Adipose tissue (tissue), 3 donors: ENCODE measurements around the gene DAPK1. TPM values are rescaled to one million over a fixed set of nuclear protein-coding genes. Genes with fewer than 3 reads are reported as not detected.

ENCODE experiments used
- H3K27ac ChIP-seq: one replicate; pipeline ENCODE4 v1.5.1; 2013; ENCODE audit warnings: low read depth, low read length
- WGBS, 3 donors: extraction: QIAGEN DNeasy Blood & Tissue Kit; methylation state at CpG; one replicate each; pipeline ENCODE4 v1.1.7; 2013; 5-methylcytosine and 5-hydroxymethylcytosine counted together
- polyA plus RNA-seq, 3 donors: library from polyadenylated mRNA; stranded (reverse); fragments of 200-250 nt; gene quantifications; one replicate each; pipeline ENCODE4 v1.2.3, GENCODE V29; 2013
- donor health status: healthy with polysubstance abuse.
- donor health status: Bipolar disorder and iron deficiency.
- donor health status: healthy.

DAPK1 gene
- polyA plus RNA-seq, 3 donors, result 7.4 to 39.8 (median 12.8) TPM

- 85 to 96% (median 94%) methylated on average over 3 of the region's 3 CpGs for WGBS, 3 donors
Observed at GRCh38 chr9:87513880-87514535, 16.3 kb downstream of the DAPK1 start.

GRCh38 chr9:87515006-87515405 lies 17.3 kb downstream of the DAPK1 start:
- no peak overlapping the region for H3K27ac ChIP-seq
- WGBS, 3 donors, result 49 to 64% (median 52%) methylated on average over 2 of the region's 2 CpGs

More at GRCh38 chr9:87513880-87514535, 16.3 kb downstream of the DAPK1 start:
- H3K27ac ChIP-seq, result no peak overlapping the region

DNA sequence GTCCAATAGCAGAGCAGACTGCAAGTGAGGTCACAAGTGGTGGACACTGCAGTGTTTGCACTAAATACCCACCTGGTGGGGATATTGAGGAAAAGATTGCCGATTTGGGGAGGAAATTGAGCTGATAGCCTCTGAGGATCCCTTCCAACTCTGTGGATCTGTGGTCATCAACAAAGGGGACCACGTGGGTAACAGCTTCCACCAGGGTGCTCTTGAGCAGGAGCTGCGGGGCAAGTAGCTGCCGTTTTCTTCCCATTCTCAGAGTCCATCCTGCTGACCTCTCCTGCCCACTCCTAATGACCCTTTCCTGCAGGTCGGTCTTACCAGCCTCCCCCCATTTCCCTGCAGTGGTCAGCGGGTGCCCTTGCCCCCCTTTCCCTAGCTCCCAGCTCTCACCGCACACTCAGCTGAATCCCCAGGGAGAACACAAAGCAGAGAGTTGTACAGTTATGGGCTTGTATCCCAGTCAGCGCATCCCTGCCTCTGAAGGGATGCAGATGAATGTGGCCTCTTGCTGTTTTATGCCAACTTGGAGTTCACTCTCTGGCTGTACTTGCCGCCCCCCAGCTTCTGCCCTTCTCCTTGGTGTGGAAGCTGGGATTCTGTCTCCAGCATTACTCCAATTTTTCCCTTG lies 18.0 kb downstream of the DAPK1 start:
- H3K27ac ChIP-seq, result no peak overlapping the region
- 80 to 82% (median 81%) methylated on average over 9 of the region's 9 CpGs for WGBS, 3 donors

DNA sequence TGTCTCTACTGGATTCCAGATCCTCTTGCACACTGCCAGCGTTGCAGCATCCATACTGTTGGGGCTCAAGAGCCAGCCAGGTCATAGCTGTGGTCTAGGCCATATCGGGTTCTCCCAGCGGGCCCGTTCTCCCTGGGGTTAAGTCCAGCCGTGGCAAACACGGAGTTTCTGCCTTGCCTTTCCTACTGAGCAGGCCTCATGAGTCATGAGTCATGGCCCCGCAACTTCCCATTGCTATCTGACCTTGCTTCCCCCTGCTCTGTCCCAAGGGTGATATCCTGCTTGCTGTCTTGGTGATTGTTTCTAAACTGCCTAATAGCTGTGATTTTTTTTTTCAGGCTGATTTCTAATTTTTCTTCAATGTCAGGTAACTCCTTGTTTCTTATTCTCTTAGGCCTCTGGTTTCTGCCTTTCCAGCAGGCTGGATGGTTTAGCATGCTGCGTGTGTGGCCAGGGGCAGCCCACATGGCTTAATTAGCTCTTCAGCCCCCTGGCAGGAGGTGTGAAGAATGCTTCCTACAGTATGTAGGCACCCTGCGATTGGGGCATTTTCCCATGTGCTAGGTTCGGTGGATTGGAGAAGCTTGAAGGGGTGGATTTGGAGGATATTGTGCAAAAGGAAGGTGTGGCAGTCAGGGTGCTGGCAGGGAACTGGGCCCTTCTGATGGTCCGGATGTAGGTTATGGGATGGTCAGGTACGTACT lies 18.7 kb downstream of the DAPK1 start:
- 41 to 76% (median 45%) methylated on average over 12 of the region's 12 CpGs for WGBS, 3 donors
- no peak overlapping the region for H3K27ac ChIP-seq

GRCh38 chr9:87516926-87517290 lies 19.2 kb downstream of the DAPK1 start:
- WGBS, 3 donors, result 42 to 69% (median 59%) methylated on average over 3 of the region's 3 CpGs
- H3K27ac ChIP-seq, result no peak overlapping the region

DNA sequence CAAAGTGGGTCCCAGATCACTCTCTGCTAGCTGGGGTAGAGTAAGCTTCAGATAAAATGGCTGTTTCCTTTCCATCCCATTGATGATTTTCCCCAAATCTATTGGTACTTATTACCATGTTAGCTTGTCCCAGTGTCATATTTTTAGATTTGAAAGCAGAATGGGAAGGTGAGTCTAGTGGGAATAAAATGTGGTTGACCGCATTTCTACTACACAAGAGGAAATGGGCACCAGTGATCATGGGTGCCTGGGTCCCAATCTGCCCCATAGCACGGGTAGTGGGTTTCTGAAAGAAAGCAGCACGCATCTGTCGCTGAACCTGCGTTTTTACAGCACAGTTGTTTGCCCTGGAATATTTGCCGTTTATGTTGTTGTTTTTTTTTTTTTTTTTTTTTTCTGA lies 20.1 kb downstream of the DAPK1 start:
- 74 to 79% (median 77%) methylated on average over 6 of the region's 6 CpGs for WGBS, 3 donors
- no peak overlapping the region for H3K27ac ChIP-seq

DNA sequence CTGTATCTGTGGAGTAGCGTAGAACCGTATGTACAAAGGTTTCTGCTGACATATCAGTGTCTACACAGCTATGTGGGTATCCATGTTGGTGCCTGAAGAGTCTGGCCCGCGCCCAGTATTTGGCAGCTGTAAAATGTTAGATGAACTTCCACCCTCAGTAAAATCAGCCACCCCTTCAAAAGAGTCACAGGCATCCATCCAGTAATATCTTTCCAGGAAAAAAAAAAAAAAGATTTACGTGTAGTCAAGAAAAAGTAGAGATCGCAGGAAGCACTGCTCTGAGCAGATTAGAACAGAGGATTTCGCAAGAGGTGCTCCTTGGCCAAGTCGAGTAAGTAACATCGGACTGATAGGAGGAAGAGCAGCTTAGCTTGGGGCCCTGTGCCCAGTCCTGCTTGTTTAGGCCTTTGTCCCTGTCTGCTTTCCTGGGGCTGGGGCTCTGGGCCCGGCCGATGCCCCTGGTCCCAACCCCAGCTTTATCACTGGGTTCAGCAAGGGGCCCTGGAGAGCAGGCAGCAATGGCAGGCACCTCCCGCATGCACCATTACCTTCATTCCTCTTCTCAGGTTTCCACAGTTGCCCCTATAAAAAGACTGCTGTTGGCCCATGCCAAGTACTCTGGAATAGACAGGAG lies 21.2 kb downstream of the DAPK1 start:
- H3K27ac ChIP-seq, result no peak overlapping the region
- 24 to 61% (median 26%) methylated on average over 12 of the region's 12 CpGs for WGBS, 3 donors

DNA sequence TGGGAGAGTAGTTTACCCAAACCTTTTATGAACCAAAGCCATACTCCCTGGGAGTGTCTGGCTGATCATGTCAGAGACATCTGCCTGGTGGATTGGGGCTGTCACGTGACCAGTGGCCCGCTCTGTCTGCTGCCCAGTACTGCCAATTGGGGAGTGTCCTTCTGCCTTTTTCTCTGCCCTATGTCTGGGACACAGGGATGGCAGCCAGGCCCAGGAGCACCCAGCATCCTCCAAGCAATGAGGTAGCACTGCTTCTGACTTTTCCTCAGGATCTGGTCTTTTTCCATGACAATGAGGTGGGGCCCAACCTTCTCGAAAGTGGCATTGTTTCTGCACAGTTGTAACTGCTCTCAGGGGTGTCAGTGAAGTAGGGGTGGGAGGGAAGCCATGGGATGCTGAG lies 21.8 kb downstream of the DAPK1 start:
- no peak overlapping the region for H3K27ac ChIP-seq
- WGBS, 3 donors, result 55 to 88% (median 57%) methylated on average over 3 of the region's 3 CpGs

- WGBS, 3 donors, result 58 to 73% (median 59%) methylated on average over 6 of the region's 6 CpGs
- no peak overlapping the region for H3K27ac ChIP-seq
Observed at GRCh38 chr9:87520172-87520683, 22.6 kb downstream of the DAPK1 start.

GRCh38 chr9:87521834-87522233 lies 24.2 kb downstream of the DAPK1 start:
- 79 to 93% (median 86%) methylated on average over 7 of the region's 7 CpGs for WGBS, 3 donors
- H3K27ac ChIP-seq, result no peak overlapping the region

DNA sequence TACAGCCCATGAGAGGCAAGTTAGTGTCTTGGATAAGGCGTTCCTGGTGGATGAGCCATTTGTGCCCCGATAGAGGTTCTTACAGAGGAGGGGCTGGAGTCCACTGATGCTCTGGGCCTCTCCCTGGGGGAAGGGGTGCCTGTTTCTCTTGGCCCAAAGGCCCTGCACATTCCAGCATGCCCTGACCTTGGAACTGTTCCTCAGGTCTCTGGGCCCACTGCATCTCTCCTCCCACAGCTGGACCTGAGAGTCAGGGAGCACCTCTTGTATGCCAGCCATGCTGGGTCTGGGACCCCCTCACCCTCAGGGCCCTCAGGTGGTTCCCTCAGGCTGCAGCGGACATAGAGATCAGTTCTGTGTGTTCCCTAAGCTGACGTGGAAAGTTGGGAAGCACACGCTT lies 26.4 kb downstream of the DAPK1 start:
- H3K27ac ChIP-seq, result no peak overlapping the region
- WGBS, 3 donors, result 76 to 94% (median 84%) methylated on average over 5 of the region's 5 CpGs

GRCh38 chr9:87525546-87526303 lies 28.1 kb downstream of the DAPK1 start:
- WGBS, 3 donors, result 86 to 98% (median 96%) methylated on average over 9 of the region's 9 CpGs
- no peak overlapping the region for H3K27ac ChIP-seq

DNA sequence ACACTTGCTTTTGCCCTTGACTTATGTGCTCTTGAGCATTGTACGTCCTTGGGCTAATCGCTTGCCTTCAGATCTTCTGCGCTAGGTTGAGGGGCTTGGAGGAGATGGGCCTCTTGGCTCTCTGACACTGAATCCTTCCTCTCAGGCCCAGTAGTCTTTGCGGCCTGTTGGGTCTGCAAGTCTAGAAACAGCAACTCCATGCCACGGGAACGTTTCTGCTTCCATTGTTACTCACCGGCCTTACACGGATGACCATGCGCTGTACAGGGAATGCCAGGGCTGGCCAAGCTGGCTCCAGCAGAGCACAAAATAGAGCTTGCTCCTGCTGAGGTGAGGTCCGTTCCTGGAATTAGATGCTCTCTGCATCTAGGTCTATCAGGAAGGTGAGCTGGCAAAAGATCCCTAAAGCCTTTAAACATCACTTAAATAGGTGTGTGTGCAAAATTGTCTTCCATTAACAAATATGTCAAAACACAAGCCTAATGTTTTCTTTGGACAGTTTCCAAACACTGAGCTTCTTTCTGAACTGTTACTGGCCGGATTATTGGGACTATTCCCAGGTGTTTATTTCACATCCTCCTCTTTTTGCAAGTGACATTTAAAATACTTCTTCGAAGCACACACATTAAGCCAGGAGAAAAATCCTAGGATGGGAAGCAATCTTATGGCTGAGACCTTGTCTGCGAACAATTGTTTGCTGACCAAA lies 29.7 kb downstream of the DAPK1 start:
- WGBS, 3 donors, result 68 to 80% (median 69%) methylated on average over 13 of the region's 13 CpGs
- no peak overlapping the region for H3K27ac ChIP-seq

- H3K27ac ChIP-seq, result no peak overlapping the region
- 77 to 91% (median 83%) methylated on average over 6 of the region's 6 CpGs for WGBS, 3 donors
Observed at GRCh38 chr9:87528969-87529368, 31.3 kb downstream of the DAPK1 start.

- 51 to 83% (median 61%) methylated on average over 7 of the region's 7 CpGs for WGBS, 3 donors
- no peak overlapping the region for H3K27ac ChIP-seq
Observed at GRCh38 chr9:87529671-87530070, 32.0 kb downstream of the DAPK1 start.

- H3K27ac ChIP-seq, result no peak overlapping the region
- WGBS, 3 donors, result 53 to 80% (median 55%) methylated on average over 4 of the region's 4 CpGs
Observed at GRCh38 chr9:87530716-87531115, 33.0 kb downstream of the DAPK1 start.

GRCh38 chr9:87531370-87532295 lies 34.0 kb downstream of the DAPK1 start:
- 68 to 82% (median 81%) methylated on average over 3 of the region's 3 CpGs for WGBS, 3 donors
- H3K27ac ChIP-seq, result no peak overlapping the region
